ENCODE results near the gene NYAP2. TPM values are rescaled to one million over a fixed set of nuclear protein-coding genes. Genes with fewer than 3 reads are reported as not detected.

Gene NYAP2
- total and polyA plus RNA-seq, 12 donors = 0.04 TPM; not detected in 11

DNA sequence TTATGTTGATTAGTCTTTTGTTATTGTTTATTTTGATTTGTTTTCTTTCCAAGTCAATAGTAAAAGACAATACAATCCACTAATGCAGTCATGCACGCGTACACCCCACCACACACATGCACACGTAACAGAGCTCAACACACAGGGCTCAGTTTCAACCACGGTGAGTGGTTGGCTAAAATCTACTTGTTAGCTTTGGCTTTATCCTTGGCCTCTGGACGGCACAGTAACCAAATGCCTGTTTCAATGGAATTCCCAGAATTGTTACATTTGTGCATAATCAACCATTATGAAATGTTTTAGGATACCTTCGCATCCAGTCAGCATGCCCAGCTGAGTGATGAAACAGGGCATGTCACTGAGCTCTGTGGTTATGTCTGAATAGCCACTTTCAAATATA is 53.2 kb downstream of the NYAP2 start:
- Histone ChIP-seq H3K27ac (no peak overlapping the region), H3K27me3 (peaks cover 0 to 6% (median 0%) of the 10 kb centered on the region in 7 donors), H3K9me3 (no peaks in the 10 kb centered on the region), H3K4me3 (no peak overlapping the region), H3K4me1 (no peaks in the 10 kb centered on the region), H3K36me3 (no peaks in the 10 kb centered on the region)
- intact Hi-C loops (cut with DNase I) = no loop called here
- WGBS, 2 donors = 80 to 83% methylated on average over 6 of the region's 6 CpGs
- no peak for ATAC-seq
- no peak for DNase-seq
- TF ChIP-seq, protein P1, sequence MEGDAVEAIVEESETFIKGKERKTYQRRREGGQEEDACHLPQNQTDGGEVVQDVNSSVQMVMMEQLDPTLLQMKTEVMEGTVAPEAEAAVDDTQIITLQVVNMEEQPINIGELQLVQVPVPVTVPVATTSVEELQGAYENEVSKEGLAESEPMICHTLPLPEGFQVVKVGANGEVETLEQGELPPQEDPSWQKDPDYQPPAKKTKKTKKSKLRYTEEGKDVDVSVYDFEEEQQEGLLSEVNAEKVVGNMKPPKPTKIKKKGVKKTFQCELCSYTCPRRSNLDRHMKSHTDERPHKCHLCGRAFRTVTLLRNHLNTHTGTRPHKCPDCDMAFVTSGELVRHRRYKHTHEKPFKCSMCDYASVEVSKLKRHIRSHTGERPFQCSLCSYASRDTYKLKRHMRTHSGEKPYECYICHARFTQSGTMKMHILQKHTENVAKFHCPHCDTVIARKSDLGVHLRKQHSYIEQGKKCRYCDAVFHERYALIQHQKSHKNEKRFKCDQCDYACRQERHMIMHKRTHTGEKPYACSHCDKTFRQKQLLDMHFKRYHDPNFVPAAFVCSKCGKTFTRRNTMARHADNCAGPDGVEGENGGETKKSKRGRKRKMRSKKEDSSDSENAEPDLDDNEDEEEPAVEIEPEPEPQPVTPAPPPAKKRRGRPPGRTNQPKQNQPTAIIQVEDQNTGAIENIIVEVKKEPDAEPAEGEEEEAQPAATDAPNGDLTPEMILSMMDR (IDR thresholded peaks at IDR 0.05) = no peak

DNA sequence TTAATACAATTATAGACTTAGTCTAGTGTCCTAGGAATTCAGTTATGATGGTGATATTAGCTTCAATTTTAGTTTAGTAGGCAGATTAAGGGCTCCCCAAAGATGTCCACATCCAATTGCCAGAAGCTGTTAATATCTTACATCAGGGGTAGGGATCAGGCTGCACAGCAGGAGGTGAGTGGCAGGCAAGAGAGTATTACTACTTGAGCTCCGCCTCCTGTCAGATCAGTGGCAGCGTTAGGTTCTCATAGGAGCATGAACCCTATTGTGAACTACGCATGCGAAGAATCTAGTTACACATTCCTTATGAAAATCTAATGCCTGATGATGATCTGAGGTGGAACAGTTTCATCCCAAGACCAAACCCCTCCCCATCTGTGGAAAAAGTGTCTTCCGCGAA is 54.9 kb downstream of the NYAP2 start:
- Histone ChIP-seq H3K4me3 (no peak overlapping the region), H3K36me3 (no peaks in the 10 kb centered on the region), H3K27me3 (peaks cover 0 to 6% (median 0%) of the 10 kb centered on the region in 7 donors), H3K9me3 (no peaks in the 10 kb centered on the region), H3K4me1 (no peaks in the 10 kb centered on the region), H3K27ac (no peak overlapping the region)
- TF ChIP-seq, protein P1 (IDR thresholded peaks at IDR 0.05) = no peak
- WGBS, 2 donors = 92 to 93% methylated on average over 6 of the region's 6 CpGs
- ATAC-seq (no peak), DNase-seq (no peak)
- intact Hi-C loops (cut with DNase I) = no loop called here

DNA sequence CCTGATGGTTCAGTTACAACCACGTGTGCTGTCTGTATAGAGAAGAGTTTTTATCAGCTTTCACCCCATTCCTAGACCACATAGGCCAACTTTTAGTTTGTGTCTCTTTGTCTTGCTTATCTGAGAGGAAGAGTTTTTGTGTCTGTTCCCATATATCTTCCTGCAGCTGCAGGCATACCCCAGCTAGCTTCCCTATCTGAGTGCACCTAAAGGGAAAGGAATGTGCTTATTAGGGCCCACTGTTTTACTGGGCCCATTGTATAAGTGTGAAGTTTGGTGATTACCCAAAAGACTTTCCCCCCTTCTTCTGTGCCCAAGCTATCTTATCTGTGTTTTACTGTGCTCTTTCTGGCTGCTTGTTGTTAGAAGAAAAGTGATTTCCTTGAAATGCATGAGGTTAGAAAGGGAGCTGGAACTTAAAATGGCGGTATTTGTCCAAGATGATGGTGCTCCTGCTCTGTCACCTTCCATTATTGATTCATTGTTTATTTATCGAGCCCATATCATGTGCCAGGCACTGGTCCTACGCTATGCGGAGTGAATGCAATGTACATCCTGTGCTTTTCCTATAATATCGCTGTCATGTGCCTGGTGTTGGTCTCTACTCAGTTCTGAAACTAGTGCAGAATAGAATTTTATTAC is 57.2 kb downstream of the NYAP2 start:
- ATAC-seq (no peak), DNase-seq (no peak)
- WGBS, 2 donors = 60 to 65% methylated on average over 6 of the region's 6 CpGs
- Histone ChIP-seq H3K36me3 (no peaks in the 10 kb centered on the region), H3K9me3 (no peaks in the 10 kb centered on the region), H3K4me1 (no peaks in the 10 kb centered on the region), H3K27me3 (no peaks in the 10 kb centered on the region), H3K27ac (no peak overlapping the region), H3K4me3 (no peak overlapping the region)
- intact Hi-C loops (cut with DNase I) = no loop called here
- TF ChIP-seq, protein P1 (IDR thresholded peaks at IDR 0.05) = no peak

DNA sequence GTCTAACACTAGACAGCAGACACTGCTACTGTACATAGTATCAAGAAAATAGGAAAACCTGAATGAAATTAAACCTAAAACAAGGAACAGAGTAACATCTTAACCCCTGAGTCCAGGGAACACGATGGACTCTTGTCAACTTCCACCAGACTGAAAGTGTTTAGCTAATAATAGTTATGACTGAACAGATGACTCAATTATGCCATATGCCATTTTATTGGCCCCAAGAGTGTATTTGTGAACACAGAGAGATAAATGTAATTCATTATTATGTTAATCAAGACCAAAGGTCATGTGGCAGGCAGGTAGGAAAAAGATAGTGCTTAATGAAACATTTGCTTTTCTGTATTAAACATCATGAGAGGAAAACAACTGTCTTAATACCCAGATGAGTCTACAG is 58.0 kb downstream of the NYAP2 start:
- ATAC-seq = no peak
- Histone ChIP-seq H3K4me1 (no peaks in the 10 kb centered on the region), H3K27me3 (no peaks in the 10 kb centered on the region), H3K4me3 (no peak overlapping the region), H3K27ac (no peak overlapping the region), H3K36me3 (no peaks in the 10 kb centered on the region), H3K9me3 (no peaks in the 10 kb centered on the region)
- TF ChIP-seq, protein P1 (IDR thresholded peaks at IDR 0.05) = no peak
- no peak for DNase-seq
- whole genome bisulfite sequencing, 2 donors = 41 to 52% methylated on average over 1 of the region's 1 CpG
- intact Hi-C loops (cut with DNase I) = no loop called here

All from heart right ventricle (tissue), 16 donors.